VCaP (cell line): ENCODE measurements around the gene ZBTB46.
"Not testable (repeated sequence)": the region's sequence is repeated elsewhere in the genome, so short reads cannot be mapped to it uniquely, and the experiment has no call there.

Experiments used
- H3K27ac ChIP-seq: fragments of 450-650 bp; 2 replicates; pipeline ENCODE4 v1.5.1; 2017
- CTCF ChIP-seq: fragments of 450-650 bp; conservative IDR thresholded peaks from 2 replicates; pipeline ENCODE4 v1.5.1; 2017; ENCODE audit warnings: mild to moderate bottlenecking, moderate library complexity

Gene ZBTB46

GRCh38 chr20:63782521-63782971 lies 48.5 kb downstream of the ZBTB46 start:
- no peak for TF ChIP-seq CTCF
- H3K27ac ChIP-seq = no peak overlapping the region

GRCh38 chr20:63782051-63782471 lies 49.0 kb downstream of the ZBTB46 start:
- peak; percentile 44 for TF ChIP-seq CTCF
- no peak overlapping the region for H3K27ac ChIP-seq

- no peak for TF ChIP-seq CTCF
- H3K27ac ChIP-seq = no peak overlapping the region
Observed at GRCh38 chr20:63781181-63781580, 49.9 kb downstream of the ZBTB46 start.

GRCh38 chr20:63778857-63779256 lies 52.2 kb downstream of the ZBTB46 start:
- TF ChIP-seq CTCF = 0 out of 2 replicates have a peak, but pooled peaks have one; percentile 8

GRCh38 chr20:63778034-63778752 lies 52.9 kb downstream of the ZBTB46 start:
- H3K27ac ChIP-seq = no peak overlapping the region
- no peak for TF ChIP-seq CTCF

More at GRCh38 chr20:63778857-63779256, 52.2 kb downstream of the ZBTB46 start:
- H3K27ac ChIP-seq = no peak overlapping the region

GRCh38 chr20:63777614-63778013 lies 53.5 kb downstream of the ZBTB46 start:
- no peak for TF ChIP-seq CTCF
- no peak overlapping the region for H3K27ac ChIP-seq

GRCh38 chr20:63776875-63777274 lies 54.2 kb downstream of the ZBTB46 start:
- H3K27ac ChIP-seq = not testable (repeated sequence)
